Thoracic aorta (tissue), 2 donors: ENCODE data around the gene NFX1. TPM values are rescaled to one million over a fixed set of nuclear protein-coding genes. Genes with fewer than 3 reads are reported as not detected.

Experiments used
- ATAC-seq: fragments of 150-250 bp; one replicate; pipeline ENCODE4 v1.8.0; 2017; ENCODE audit warnings: low read depth; ENCODE audit not compliant: insufficient number of reproducible peaks, low FRiP score
- DNase-seq: peaks from one replicate; pipeline ENCODE4 v3.0.0-alpha.2; 2020; ENCODE audit warnings: low spot score
- H3K27ac ChIP-seq, 2 donors: fragments of 200-600 bp; sonication (generic); 1 replicate in 1 of 2; 2 replicates in 1 of 2; pipeline ENCODE4 v1.5.1; 2016; ENCODE audit warnings: mild to moderate bottlenecking in 2 of 2, moderate library complexity in 2 of 2
- H3K27me3 ChIP-seq: fragments of 200-600 bp; sonication (generic); replicated peaks from 2 replicates; pipeline ENCODE4 v1.6.0; 2016; ENCODE audit warnings: mild to moderate bottlenecking; ENCODE audit not compliant: insufficient read depth
- H3K36me3 ChIP-seq: fragments of 200-600 bp; sonication (generic); one replicate; pipeline ENCODE4 v1.5.1; 2016
- H3K4me1 ChIP-seq, 2 donors: fragments of 200-600 bp; sonication (generic); 1 replicate in 1 of 2; 2 replicates in 1 of 2; pipeline versions ENCODE4 v1.5.1 to v1.6.0; 2016; ENCODE audit warnings: low read depth in 2 of 2, mild to moderate bottlenecking in 1 of 2; ENCODE audit not compliant: control insufficient read depth in 1 of 2
- H3K4me3 ChIP-seq: fragments of 200-600 bp; sonication (generic); 2 replicates; pipeline ENCODE4 v1.5.1; 2016; ENCODE audit warnings: mild to moderate bottlenecking
- H3K9me3 ChIP-seq: fragments of 200-600 bp; sonication (generic); 2 replicates; pipeline ENCODE4 v1.5.1; 2016
- total RNA-seq, 2 donors: library from RNA; depleted of rRNA; stranded (reverse); fragments of >200 nt; gene quantifications; one replicate each; pipeline versions ENCODE4 v1.1.0 to v1.2.3, GENCODE V29; 2016
- TF ChIP-seq, protein P1 (sequence below): fragments of 200-600 bp; sonication (generic); IDR thresholded peaks from one replicate; pipeline ENCODE4 v1.5.1; 2019; ENCODE audit warnings: antibody characterized with exemption

NFX1 gene
- total RNA-seq, 2 donors from 2014 or later: 22.5 to 39.7 TPM

DNA sequence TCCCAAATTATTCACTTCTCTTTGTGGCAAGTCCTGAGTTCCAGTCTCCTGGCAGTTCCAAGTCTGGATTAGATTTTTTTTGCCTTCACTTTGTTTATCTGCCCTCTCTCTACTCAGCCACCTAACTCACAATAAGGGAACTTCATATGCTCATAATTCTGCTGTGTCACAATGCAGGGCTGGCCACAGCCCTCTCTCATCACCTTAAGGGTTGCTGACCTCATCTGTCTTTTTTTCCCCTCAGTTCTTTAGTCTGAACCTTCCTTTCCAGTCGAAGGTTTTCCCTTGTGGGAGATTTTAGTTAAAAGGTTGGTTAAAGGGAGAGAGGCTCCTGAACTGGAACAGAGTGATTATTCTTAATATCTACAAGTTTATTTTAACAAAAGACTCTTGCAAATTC lies 29.9 kb upstream of the NFX1 start:
- TF ChIP-seq, protein P1, sequence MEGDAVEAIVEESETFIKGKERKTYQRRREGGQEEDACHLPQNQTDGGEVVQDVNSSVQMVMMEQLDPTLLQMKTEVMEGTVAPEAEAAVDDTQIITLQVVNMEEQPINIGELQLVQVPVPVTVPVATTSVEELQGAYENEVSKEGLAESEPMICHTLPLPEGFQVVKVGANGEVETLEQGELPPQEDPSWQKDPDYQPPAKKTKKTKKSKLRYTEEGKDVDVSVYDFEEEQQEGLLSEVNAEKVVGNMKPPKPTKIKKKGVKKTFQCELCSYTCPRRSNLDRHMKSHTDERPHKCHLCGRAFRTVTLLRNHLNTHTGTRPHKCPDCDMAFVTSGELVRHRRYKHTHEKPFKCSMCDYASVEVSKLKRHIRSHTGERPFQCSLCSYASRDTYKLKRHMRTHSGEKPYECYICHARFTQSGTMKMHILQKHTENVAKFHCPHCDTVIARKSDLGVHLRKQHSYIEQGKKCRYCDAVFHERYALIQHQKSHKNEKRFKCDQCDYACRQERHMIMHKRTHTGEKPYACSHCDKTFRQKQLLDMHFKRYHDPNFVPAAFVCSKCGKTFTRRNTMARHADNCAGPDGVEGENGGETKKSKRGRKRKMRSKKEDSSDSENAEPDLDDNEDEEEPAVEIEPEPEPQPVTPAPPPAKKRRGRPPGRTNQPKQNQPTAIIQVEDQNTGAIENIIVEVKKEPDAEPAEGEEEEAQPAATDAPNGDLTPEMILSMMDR: no peak
- no peaks in the 10 kb centered on the region for H3K27me3 ChIP-seq
- peaks cover under 1 to 14% of the 10 kb centered on the region in 2 donors for H3K4me1 ChIP-seq
- H3K36me3 ChIP-seq: peaks cover 44% of the 10 kb centered on the region
- H3K9me3 ChIP-seq: no peaks in the 10 kb centered on the region
- ATAC-seq: no peak
- no peak for DNase-seq
- H3K27ac ChIP-seq: no peak overlapping the region
- no peak overlapping the region for H3K4me3 ChIP-seq

DNA sequence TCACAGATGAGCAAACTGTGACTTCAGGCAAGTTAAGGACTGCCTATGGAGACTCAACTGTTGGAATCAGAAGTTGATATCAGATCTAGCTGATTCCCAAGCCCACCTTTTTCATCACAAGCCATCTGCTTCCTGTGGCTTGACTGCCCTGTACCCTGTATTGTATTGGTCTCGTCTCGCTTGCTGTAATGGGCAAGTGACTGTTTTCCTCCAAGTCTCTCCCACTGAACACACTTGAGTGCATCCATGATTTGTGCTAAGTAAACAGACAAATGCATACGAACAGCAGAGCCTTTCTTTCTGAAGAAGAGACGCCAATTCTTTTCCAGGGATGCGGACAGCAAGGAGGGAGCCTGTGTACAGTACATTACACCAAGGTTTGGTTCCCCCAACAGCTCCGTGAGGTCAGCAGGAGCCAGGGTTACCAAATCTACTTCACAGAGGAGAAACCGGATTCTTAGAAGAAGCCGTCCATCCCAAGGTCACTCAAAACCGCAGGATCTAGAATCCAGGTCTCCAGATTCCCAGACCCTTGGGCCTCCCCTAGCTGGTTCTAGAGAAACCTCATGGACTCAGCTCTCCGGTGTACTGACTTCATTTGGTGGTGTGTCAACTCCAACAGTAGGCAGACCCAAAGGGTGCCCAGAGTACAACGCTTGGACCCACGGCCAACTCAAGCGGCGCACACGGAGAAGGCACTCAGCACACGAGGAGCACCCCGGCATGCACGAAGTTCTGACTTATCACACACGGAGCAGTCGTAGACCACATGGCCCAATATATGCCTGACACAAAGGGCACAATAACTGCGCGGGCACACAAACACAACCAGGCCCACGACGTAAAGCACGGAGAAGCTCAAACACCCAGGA lies 26.9 kb upstream of the NFX1 start:
- Histone ChIP-seq H3K4me3 (peak overlapping the region; percentile 79), H3K4me1 (peaks cover 7 to 29% of the 10 kb centered on the region in 2 donors), H3K27ac (no peak overlapping the region), H3K36me3 (peaks cover 28% of the 10 kb centered on the region), H3K9me3 (no peaks in the 10 kb centered on the region), H3K27me3 (no peaks in the 10 kb centered on the region)
- DNase-seq: no peak
- TF ChIP-seq, protein P1: no peak
- ATAC-seq: peak; percentile 3

- DNase-seq (peak; percentile 19), ATAC-seq (peak; percentile 24)
- H3K36me3 ChIP-seq: peaks cover 21% of the 10 kb centered on the region
- H3K27me3 ChIP-seq: no peaks in the 10 kb centered on the region
- no peaks in the 10 kb centered on the region for H3K9me3 ChIP-seq
- peak overlapping the region; percentile 75 to 85 for H3K27ac ChIP-seq
- peaks cover 7 to 29% of the 10 kb centered on the region in 2 donors for H3K4me1 ChIP-seq
- H3K4me3 ChIP-seq: peak overlapping the region; percentile 79
- TF ChIP-seq, protein P1: no peak
Observed at GRCh38 chr9:33264003-33264472, 26.3 kb upstream of the NFX1 start.

DNA sequence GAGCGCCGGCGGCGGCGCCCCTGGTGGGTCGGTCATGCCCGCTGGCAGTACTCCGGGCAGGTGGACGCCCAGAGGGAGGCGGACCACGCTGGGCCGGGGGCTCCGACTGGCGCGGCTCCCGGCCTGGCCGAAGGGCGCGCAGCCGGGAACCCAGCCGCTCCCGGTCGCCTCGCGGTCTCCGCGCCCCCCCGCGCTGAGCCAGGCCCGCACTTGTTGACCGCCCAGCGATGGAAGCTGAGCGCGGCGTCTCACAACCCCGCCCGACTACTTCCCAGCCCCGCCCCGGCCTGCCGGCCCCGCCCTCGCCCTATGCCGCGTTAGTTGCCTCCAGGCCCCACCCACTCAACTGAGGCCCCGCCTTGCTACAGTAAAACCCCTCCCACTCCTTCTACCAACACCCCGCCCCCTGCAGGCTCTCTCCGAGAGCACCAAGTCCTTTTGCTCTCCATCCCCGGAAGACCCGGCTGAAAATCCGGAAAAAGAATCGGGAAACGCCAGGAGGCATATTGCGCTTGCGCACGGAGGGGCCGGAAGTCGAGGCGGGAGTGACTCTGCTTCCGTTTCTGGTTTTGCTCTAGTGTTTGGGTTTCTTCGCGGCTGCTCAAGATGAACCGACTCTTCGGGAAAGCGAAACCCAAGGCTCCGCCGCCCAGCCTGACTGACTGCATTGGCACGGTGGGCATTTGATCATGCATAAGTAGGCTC lies 25.7 kb upstream of the NFX1 start, which contains the start of the genes BAG1 and CHMP5:
Gene BAG1, minus strand, starts transcription at position 236 of the 705 bp plus-strand sequence.
Gene CHMP5, plus strand, starts transcription at position 577 of the 705 bp plus-strand sequence. Its CDS starts 30 bp downstream, at position 607.
- peak; percentile 90 for ATAC-seq
- peaks cover 16% of the 10 kb centered on the region for H3K36me3 ChIP-seq
- peak; percentile 100 for DNase-seq
- no peaks in the 10 kb centered on the region for H3K9me3 ChIP-seq
- H3K4me3 ChIP-seq: peak within 1 kb of the TSS; percentile 79
- no peaks in the 10 kb centered on the region for H3K27me3 ChIP-seq
- peaks cover 7 to 29% of the 10 kb centered on the region in 2 donors for H3K4me1 ChIP-seq
- peak within 1 kb of the TSS; percentile 75 to 85 for H3K27ac ChIP-seq
- TF ChIP-seq, protein P1: peak; percentile 15
